H9 (cell line): ENCODE results near the gene CDK15. TPM values are rescaled to one million over a fixed set of nuclear protein-coding genes. Genes with fewer than 3 reads are reported as not detected.
A peak's percentile ranks its signal among the peaks of the same experiment; 100 is the strongest.

ENCODE experiments used
- DNase-seq: peaks from one replicate; pipeline ENCODE4 v3.0.0-alpha.2; 2017
- H2AFZ ChIP-seq: one replicate; pipeline ENCODE4 v1.6.1; 2013; ENCODE audit warnings: mild to moderate bottlenecking, low read length, control low read depth, moderate library complexity
- H2AK5ac ChIP-seq: 2 replicates; pipeline ENCODE4 v1.6.1; 2013; ENCODE audit warnings: low read length, control low read depth, mixed read lengths; ENCODE audit not compliant: insufficient read length
- H2BK120ac ChIP-seq: one replicate; pipeline ENCODE4 v1.6.1; 2013; ENCODE audit warnings: low read depth, mild to moderate bottlenecking, low read length, control low read depth, inconsistent platforms; ENCODE audit not compliant: poor library complexity, severe bottlenecking
- H2BK12ac ChIP-seq: 2 replicates; pipeline ENCODE4 v1.6.1; 2013; ENCODE audit warnings: low read length, control low read depth, mixed read lengths, low read depth; ENCODE audit not compliant: insufficient read length
- H2BK15ac ChIP-seq: 2 replicates; pipeline ENCODE4 v1.6.1; 2013; ENCODE audit warnings: low read depth, low read length, control low read depth
- H2BK20ac ChIP-seq: one replicate; pipeline ENCODE4 v1.6.1; 2013; ENCODE audit warnings: low read depth, mild to moderate bottlenecking, low read length, control low read depth, inconsistent platforms; ENCODE audit not compliant: poor library complexity, severe bottlenecking
- H2BK5ac ChIP-seq: 2 replicates; pipeline ENCODE4 v1.6.1; 2013; ENCODE audit warnings: low read length, control low read depth, mixed read lengths; ENCODE audit not compliant: insufficient read length
- H3K14ac ChIP-seq: 2 replicates; pipeline ENCODE4 v1.6.1; 2013; ENCODE audit warnings: low read length, control low read depth; ENCODE audit not compliant: insufficient read depth
- H3K18ac ChIP-seq: 2 replicates; pipeline ENCODE4 v1.6.1; 2013; ENCODE audit warnings: low read depth, mild to moderate bottlenecking, mixed read lengths, low read length, control low read depth; ENCODE audit not compliant: insufficient read length
- H3K23ac ChIP-seq: 2 replicates; pipeline ENCODE4 v1.6.1; 2013; ENCODE audit warnings: low read length, control low read depth, mixed read lengths, low read depth; ENCODE audit not compliant: insufficient read length
- H3K23me2 ChIP-seq: 2 replicates; pipeline ENCODE4 v1.6.1; 2013; ENCODE audit warnings: low read depth, mild to moderate bottlenecking, mixed read lengths, low read length, control low read depth; ENCODE audit not compliant: insufficient read length, poor library complexity, severe bottlenecking
- H3K27ac ChIP-seq: 2 replicates; pipeline ENCODE4 v1.5.1; 2013; ENCODE audit warnings: low read length, control low read depth, mixed read lengths, low read depth; ENCODE audit not compliant: insufficient read length
- H3K27me3 ChIP-seq: 2 replicates; pipeline ENCODE4 v1.6.1; 2013; ENCODE audit warnings: low read length, control low read depth, inconsistent platforms; ENCODE audit not compliant: insufficient read depth
- H3K4ac ChIP-seq: 2 replicates; pipeline ENCODE4 v1.6.1; 2013; ENCODE audit warnings: low read depth, mild to moderate bottlenecking, control low read depth, inconsistent platforms, low read length, moderate library complexity
- H3K4me1 ChIP-seq: 2 replicates; pipeline ENCODE4 v1.6.1; 2013; ENCODE audit warnings: low read length, control low read depth, inconsistent platforms; ENCODE audit not compliant: insufficient read depth
- H3K4me2 ChIP-seq: 2 replicates; pipeline ENCODE4 v1.6.1; 2013; ENCODE audit warnings: low read length, control low read depth, mixed read lengths; ENCODE audit not compliant: insufficient read length, insufficient read depth
- H3K56ac ChIP-seq: 2 replicates; pipeline ENCODE4 v1.6.1; 2013; ENCODE audit warnings: low read depth, mild to moderate bottlenecking, mixed read lengths, low read length, control low read depth; ENCODE audit not compliant: insufficient read length
- H3K79me1 ChIP-seq: 2 replicates; pipeline ENCODE4 v1.6.1; 2013; ENCODE audit warnings: low read depth, mild to moderate bottlenecking, moderate library complexity, low read length, control low read depth, inconsistent platforms; ENCODE audit not compliant: insufficient read depth, poor library complexity, severe bottlenecking
- H3K79me2 ChIP-seq: 2 replicates; pipeline ENCODE4 v1.6.1; 2013; ENCODE audit warnings: low read length, control low read depth, inconsistent platforms; ENCODE audit not compliant: insufficient read depth
- H3K9ac ChIP-seq: 2 replicates; pipeline ENCODE4 v1.6.1; 2013; ENCODE audit warnings: low read length, control low read depth, mixed read lengths; ENCODE audit not compliant: insufficient read length; ENCODE audit errors: extremely low read depth
- H3K9me3 ChIP-seq: one replicate; pipeline ENCODE4 v1.6.1; 2013; ENCODE audit warnings: low read depth, low read length, inconsistent platforms; ENCODE audit not compliant: control insufficient read depth
- H3T11ph ChIP-seq: one replicate; pipeline ENCODE4 v1.6.1; 2013; ENCODE audit warnings: mild to moderate bottlenecking, low read length, control low read depth, inconsistent platforms
- H4K20me1 ChIP-seq: one replicate; pipeline ENCODE4 v1.6.1; 2013; ENCODE audit not compliant: control insufficient read depth, insufficient read length, insufficient read depth
- H4K5ac ChIP-seq: 2 replicates; pipeline ENCODE4 v1.6.1; 2013; ENCODE audit warnings: low read depth, mild to moderate bottlenecking, mixed read lengths, low read length, control low read depth; ENCODE audit not compliant: insufficient read length
- H4K8ac ChIP-seq: replicated peaks from 2 replicates; pipeline ENCODE4 v1.6.1; 2013; ENCODE audit warnings: low read length, control low read depth, mixed read lengths, low read depth; ENCODE audit not compliant: insufficient read length
- H4K91ac ChIP-seq: 2 replicates; pipeline ENCODE4 v1.6.1; 2013; ENCODE audit warnings: low read depth, mild to moderate bottlenecking, moderate library complexity, mixed read lengths, low read length, control low read depth; ENCODE audit not compliant: insufficient read length
- H3K27ac Mint-ChIP-seq, 3 experiments: 2 replicates in 2 of 3; 3 replicates in 1 of 3; pipeline ENCODE4 v1.8.0; 2020 to 2021; ENCODE audit warnings: mixed read lengths in 3 of 3, mild to moderate bottlenecking in 1 of 3, moderate library complexity in 1 of 3
- H3K27me3 Mint-ChIP-seq: 2 replicates; pipeline ENCODE4 v1.8.0; 2021; ENCODE audit warnings: low read depth, mild to moderate bottlenecking, moderate library complexity, mixed read lengths
- H3K36me3 Mint-ChIP-seq, 3 experiments: 2 replicates in 2 of 3; 3 replicates in 1 of 3; pipeline ENCODE4 v1.8.0; 2020 to 2021; ENCODE audit warnings: low read depth in 3 of 3, mixed read lengths in 3 of 3; ENCODE audit not compliant: insufficient read depth in 1 of 3
- H3K4me1 Mint-ChIP-seq, 2 experiments: 2 replicates each; pipeline ENCODE4 v1.8.0; 2020; ENCODE audit warnings: mixed read lengths in 2 of 2
- H3K4me3 Mint-ChIP-seq, 2 experiments: 2 replicates in 1 of 2; 3 replicates in 1 of 2; pipeline ENCODE4 v1.8.0; 2020 to 2021; ENCODE audit warnings: mild to moderate bottlenecking in 2 of 2, mixed read lengths in 2 of 2, moderate library complexity in 1 of 2
- H3K9me3 Mint-ChIP-seq, 2 experiments: 2 replicates in 1 of 2; 3 replicates in 1 of 2; pipeline ENCODE4 v1.8.0; 2020; ENCODE audit warnings: mild to moderate bottlenecking in 2 of 2, mixed read lengths in 2 of 2, moderate library complexity in 1 of 2
- WGBS: extraction: QIAGEN DNeasy Blood & Tissue Kit; methylation state at CpG from one replicate; pipeline ENCODE4 v1.1.7; 2013; ENCODE audit warnings: missing lambda C conversion rate, low lambda C conversion rate, mixed read lengths; ENCODE audit not compliant: insufficient read length; ENCODE audit errors: extremely low coverage; 5-methylcytosine and 5-hydroxymethylcytosine counted together
- total RNA-seq: library from RNA; stranded (reverse); gene quantifications from 2 replicates; pipeline ENCODE4 v1.2.1, GENCODE V29; 2021
- TF ChIP-seq, protein P1 (sequence below): fragments of 200-600 bp; sonication (generic); conservative IDR thresholded peaks from 3 replicates; pipeline ENCODE4 v1.8.0; 2021; ENCODE audit warnings: antibody characterized with exemption, mild to moderate bottlenecking

The CDK15 gene
- total RNA-seq, 1 experiment from 2014 or later, result not detected

- Histone ChIP-seq H3K4me2 (no peak overlapping the region), H4K5ac (no peak overlapping the region), H3K9me3 (no peaks in the 10 kb centered on the region), H3K79me1 (no peaks in the 10 kb centered on the region), H3K14ac (0 out of 2 replicates have a peak overlapping the region, but pooled peaks have one; percentile 73), H3K27ac (no peak overlapping the region), H3K9ac (no peak overlapping the region), H2BK20ac (no peak overlapping the region), H2BK12ac (no peak overlapping the region), H3K23me2 (no peaks in the 10 kb centered on the region), H3K4me1 (no peaks in the 10 kb centered on the region), H2BK5ac (no peak overlapping the region), H2AK5ac (no peak overlapping the region), H3K79me2 (no peaks in the 10 kb centered on the region), H3K56ac (no peak overlapping the region), H3T11ph (no peak overlapping the region), H4K91ac (no peak overlapping the region), H4K8ac (no peak overlapping the region), H2AFZ (no peak overlapping the region), H3K23ac (no peak overlapping the region), H2BK15ac (no peak overlapping the region), H2BK120ac (no peak overlapping the region), H4K20me1 (no peaks in the 10 kb centered on the region), H3K4ac (no peak overlapping the region), H3K27me3 (no peaks in the 10 kb centered on the region), H3K18ac (no peak overlapping the region)
- peaks cover under 1 to 8% (median 2%) of the 10 kb centered on the region in 3 experiments; a peak in 4 of 7 replicates for H3K36me3 Mint-ChIP-seq
- no peaks in the 10 kb centered on the region; the same call in 1 of the 2 replicates for H3K27me3 Mint-ChIP-seq
- no peak overlapping the region for H3K4me3 Mint-ChIP-seq
- DNase-seq, result no peak
- WGBS, result no CpG with 5 or more reads among the region's 7 CpGs
- no peak overlapping the region for H3K27ac Mint-ChIP-seq
- peaks cover 33 to 44% of the 10 kb centered on the region in 2 experiments for H3K4me1 Mint-ChIP-seq
- peaks cover 2 to 7% of the 10 kb centered on the region in 2 experiments; a peak in 3 of 5 replicates for H3K9me3 Mint-ChIP-seq
- TF ChIP-seq, protein P1, sequence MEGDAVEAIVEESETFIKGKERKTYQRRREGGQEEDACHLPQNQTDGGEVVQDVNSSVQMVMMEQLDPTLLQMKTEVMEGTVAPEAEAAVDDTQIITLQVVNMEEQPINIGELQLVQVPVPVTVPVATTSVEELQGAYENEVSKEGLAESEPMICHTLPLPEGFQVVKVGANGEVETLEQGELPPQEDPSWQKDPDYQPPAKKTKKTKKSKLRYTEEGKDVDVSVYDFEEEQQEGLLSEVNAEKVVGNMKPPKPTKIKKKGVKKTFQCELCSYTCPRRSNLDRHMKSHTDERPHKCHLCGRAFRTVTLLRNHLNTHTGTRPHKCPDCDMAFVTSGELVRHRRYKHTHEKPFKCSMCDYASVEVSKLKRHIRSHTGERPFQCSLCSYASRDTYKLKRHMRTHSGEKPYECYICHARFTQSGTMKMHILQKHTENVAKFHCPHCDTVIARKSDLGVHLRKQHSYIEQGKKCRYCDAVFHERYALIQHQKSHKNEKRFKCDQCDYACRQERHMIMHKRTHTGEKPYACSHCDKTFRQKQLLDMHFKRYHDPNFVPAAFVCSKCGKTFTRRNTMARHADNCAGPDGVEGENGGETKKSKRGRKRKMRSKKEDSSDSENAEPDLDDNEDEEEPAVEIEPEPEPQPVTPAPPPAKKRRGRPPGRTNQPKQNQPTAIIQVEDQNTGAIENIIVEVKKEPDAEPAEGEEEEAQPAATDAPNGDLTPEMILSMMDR, result no peak
Observed at GRCh38 chr2:201931951-201932350, 125.6 kb downstream of the CDK15 start.
